GM12878 (cell line): Measurements from ENCODE around the gene ZNF385A. TPM values are rescaled to one million over a fixed set of nuclear protein-coding genes. Genes with fewer than 3 reads are reported as not detected.

Experiments
- GATAD2B ChIP-seq: fragments of 450-650 bp; conservative IDR thresholded peaks from 2 replicates; pipeline ENCODE4 v1.6.1; 2017; ENCODE audit warnings: low read depth, mild to moderate bottlenecking, moderate library complexity
- NBN ChIP-seq: fragments of 450-650 bp; IDR thresholded peaks from 2 replicates; pipeline ENCODE4 v1.6.1; 2016
- NRF1 ChIP-seq: conservative IDR thresholded peaks from 2 replicates; pipeline ENCODE4 v1.6.1; 2011; ENCODE audit warnings: mild to moderate bottlenecking, low read depth, low read length, improper control_type of control experiment
- ZNF384 ChIP-seq: IDR thresholded peaks from 2 replicates; pipeline ENCODE4 v1.6.1; 2012; ENCODE audit warnings: low read depth, mild to moderate bottlenecking, low read length, improper control_type of control experiment, borderline replicate concordance
- polyA plus RNA-seq, 11 experiments: library from polyadenylated mRNA; depleted of rRNA in 4 of 11; unstranded in 6 of 11; stranded (reverse) in 5 of 11; fragments of >200 nt; fragmentation: Nextera tagmentation in 4 of 11; fragmentation: Illumina TruSeq in 1 of 11; extraction: Ambion mirVana in 4 of 11; extraction: Trizol in 1 of 11; gene quantifications; 1 replicate in 1 of 11; 2 replicates in 10 of 11; pipeline versions ENCODE4 v1.2.1 to v1.2.3, GENCODE V29; 2011 to 2016; ENCODE audit warnings: inconsistent platforms in 2 of 11, missing spikeins in 2 of 11, low read depth in 1 of 11
- total RNA-seq, 4 experiments: library from RNA; depleted of rRNA in 3 of 4; stranded (reverse); fragments of >200 nt in 3 of 4; fragmentation: Illumina TruSeq in 1 of 4; extraction: Trizol in 1 of 4; gene quantifications; 2 replicates each; pipeline versions ENCODE4 v1.2.1 to v1.2.3, GENCODE V29; 2013 to 2021
- TF ChIP-seq, protein P1 (sequence below): IDR thresholded peaks from 2 replicates; pipeline ENCODE4 v1.6.1; 2012; ENCODE audit warnings: low read length, inconsistent platforms
- TF ChIP-seq, protein P2 (sequence below): fragments of 450-650 bp; IDR thresholded peaks from 2 replicates; pipeline ENCODE4 v1.6.1; 2016; ENCODE audit warnings: mild to moderate bottlenecking, moderate library complexity, borderline replicate concordance

Gene ZNF385A
- total and polyA plus RNA-seq, 10 of the 15 experiments (the other 5 are each of a cell fraction or from before 2014, with no cell fraction given): 0.26 to 26.1 (median 4.9) TPM

DNA sequence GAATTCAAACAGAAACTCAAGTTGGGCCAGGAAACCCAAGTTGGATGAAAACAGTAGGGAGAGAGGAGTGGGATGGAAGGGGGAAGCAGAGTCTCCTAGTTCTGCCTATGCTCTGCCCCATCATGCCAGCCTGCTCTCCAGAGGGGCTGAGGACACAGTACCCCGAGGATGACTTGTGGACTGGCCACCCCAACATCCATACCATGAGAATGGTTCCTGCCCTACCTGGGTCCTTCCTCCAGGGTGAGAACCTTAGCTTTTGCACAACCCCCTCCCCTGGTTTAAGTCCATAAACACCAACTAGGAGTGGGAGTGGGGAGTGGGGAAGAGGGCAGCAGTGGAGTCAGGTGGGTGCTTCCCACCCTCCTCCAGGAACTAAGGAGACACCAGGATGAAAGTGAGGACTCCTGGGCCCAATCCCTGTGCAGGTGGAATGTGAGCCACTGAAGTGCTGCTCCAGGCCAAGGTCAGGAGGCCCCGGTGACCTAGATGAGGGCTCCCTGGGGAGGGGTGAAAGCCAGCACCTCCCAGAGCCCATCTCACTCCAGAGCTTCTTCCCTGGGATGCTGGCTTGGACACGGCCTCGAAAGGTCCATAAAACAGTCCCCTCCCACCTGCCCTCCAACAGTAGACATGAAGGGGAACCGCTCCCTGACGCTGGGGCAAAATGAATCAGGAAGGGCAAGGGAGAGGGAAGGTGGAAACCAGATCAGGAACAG is 6.6 kb downstream of the ZNF385A start (continued):
- TF ChIP-seq, protein P1, sequence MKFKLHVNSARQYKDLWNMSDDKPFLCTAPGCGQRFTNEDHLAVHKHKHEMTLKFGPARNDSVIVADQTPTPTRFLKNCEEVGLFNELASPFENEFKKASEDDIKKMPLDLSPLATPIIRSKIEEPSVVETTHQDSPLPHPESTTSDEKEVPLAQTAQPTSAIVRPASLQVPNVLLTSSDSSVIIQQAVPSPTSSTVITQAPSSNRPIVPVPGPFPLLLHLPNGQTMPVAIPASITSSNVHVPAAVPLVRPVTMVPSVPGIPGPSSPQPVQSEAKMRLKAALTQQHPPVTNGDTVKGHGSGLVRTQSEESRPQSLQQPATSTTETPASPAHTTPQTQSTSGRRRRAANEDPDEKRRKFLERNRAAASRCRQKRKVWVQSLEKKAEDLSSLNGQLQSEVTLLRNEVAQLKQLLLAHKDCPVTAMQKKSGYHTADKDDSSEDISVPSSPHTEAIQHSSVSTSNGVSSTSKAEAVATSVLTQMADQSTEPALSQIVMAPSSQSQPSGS: no peak
- TF ChIP-seq NBN: no peak
- TF ChIP-seq ZNF384: no peak
- no peak for TF ChIP-seq GATAD2B
- no peak for TF ChIP-seq NRF1
- TF ChIP-seq, protein P2, sequence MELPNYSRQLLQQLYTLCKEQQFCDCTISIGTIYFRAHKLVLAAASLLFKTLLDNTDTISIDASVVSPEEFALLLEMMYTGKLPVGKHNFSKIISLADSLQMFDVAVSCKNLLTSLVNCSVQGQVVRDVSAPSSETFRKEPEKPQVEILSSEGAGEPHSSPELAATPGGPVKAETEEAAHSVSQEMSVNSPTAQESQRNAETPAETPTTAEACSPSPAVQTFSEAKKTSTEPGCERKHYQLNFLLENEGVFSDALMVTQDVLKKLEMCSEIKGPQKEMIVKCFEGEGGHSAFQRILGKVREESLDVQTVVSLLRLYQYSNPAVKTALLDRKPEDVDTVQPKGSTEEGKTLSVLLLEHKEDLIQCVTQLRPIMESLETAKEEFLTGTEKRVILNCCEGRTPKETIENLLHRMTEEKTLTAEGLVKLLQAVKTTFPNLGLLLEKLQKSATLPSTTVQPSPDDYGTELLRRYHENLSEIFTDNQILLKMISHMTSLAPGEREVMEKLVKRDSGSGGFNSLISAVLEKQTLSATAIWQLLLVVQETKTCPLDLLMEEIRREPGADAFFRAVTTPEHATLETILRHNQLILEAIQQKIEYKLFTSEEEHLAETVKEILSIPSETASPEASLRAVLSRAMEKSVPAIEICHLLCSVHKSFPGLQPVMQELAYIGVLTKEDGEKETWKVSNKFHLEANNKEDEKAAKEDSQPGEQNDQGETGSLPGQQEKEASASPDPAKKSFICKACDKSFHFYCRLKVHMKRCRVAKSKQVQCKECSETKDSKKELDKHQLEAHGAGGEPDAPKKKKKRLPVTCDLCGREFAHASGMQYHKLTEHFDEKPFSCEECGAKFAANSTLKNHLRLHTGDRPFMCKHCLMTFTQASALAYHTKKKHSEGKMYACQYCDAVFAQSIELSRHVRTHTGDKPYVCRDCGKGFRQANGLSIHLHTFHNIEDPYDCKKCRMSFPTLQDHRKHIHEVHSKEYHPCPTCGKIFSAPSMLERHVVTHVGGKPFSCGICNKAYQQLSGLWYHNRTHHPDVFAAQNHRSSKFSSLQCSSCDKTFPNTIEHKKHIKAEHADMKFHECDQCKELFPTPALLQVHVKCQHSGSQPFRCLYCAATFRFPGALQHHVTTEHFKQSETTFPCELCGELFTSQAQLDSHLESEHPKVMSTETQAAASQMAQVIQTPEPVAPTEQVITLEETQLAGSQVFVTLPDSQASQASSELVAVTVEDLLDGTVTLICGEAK: no peak
